ENCODE data around the gene ATG101. TPM values are rescaled to one million over a fixed set of nuclear protein-coding genes. Genes with fewer than 3 reads are reported as not detected.

ATG101 gene
- total RNA-seq, 4 donors from 2014 or later: 30.3 to 71.4 (median 61.2) TPM

DNA sequence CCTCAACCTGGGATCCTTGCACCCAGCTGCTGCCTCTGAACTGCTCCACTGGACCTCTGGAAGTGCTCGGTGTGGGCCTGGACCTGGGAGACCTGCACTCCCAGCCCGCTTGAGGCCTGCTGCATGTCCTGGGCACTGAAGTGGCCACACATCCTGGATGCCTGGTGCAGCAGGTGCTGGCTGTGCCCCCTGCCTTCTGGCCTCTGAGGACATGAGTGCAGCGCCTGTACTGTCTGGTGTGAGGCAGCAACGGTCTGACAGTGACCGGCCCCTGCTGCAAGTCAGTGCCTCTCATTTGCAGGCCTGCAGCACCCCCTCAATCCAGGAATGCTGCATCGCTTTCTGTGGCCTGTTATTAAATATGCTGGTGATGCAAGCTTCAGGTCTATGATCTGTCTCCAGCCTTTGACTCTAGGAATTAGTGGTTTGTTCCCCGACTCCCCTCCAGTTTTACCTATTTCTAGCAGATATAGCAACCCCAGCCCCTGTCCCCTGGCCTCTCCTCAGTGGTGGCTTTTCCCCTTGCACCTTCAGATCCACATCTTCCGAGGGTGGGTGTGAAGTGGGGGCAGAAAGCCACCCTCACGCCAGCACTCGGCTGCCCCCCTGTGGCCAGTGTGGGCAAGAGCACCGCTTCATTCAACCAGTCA is 13.3 kb downstream of the ATG101 start:
- H3K27me3 ChIP-seq: peaks cover 0 to 18% (median 0%) of the 10 kb centered on the region in 4 donors
- peaks cover 30 to 46% (median 43%) of the 10 kb centered on the region in 4 donors for H3K4me1 ChIP-seq
- TF ChIP-seq POLR2AphosphoS5 (IDR thresholded peaks at IDR 0.05) (peak in 1 of 2 donors; percentile 51), POLR2A (IDR thresholded peaks at IDR 0.05; ENCODE audit: low read depth) (no peak), EP300 (IDR thresholded peaks at IDR 0.05) (no peak)
- TF ChIP-seq, protein P1, sequence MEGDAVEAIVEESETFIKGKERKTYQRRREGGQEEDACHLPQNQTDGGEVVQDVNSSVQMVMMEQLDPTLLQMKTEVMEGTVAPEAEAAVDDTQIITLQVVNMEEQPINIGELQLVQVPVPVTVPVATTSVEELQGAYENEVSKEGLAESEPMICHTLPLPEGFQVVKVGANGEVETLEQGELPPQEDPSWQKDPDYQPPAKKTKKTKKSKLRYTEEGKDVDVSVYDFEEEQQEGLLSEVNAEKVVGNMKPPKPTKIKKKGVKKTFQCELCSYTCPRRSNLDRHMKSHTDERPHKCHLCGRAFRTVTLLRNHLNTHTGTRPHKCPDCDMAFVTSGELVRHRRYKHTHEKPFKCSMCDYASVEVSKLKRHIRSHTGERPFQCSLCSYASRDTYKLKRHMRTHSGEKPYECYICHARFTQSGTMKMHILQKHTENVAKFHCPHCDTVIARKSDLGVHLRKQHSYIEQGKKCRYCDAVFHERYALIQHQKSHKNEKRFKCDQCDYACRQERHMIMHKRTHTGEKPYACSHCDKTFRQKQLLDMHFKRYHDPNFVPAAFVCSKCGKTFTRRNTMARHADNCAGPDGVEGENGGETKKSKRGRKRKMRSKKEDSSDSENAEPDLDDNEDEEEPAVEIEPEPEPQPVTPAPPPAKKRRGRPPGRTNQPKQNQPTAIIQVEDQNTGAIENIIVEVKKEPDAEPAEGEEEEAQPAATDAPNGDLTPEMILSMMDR (IDR thresholded peaks at IDR 0.05): peak; percentile 95 to 98 (median 97)
- H3K36me3 ChIP-seq: peaks cover 0 to 19% (median 11%) of the 10 kb centered on the region in 4 donors
- no peak overlapping the region for H3K4me3 ChIP-seq
- 21% methylated on average over 9 of the region's 11 CpGs for WGBS
- intact Hi-C loops (cut with DNase I): loop anchor here (1.0 kb wide), 2 partner anchors 58 to 77 kb away; partner anchors contain the start of gene TAMALIN
- DNase-seq (ENCODE audit: extremely low spot score): no peak
- H3K27ac ChIP-seq (replicated peaks in 1 of 4): peak overlapping the region; percentile 68 to 79 (median 74)
- no peaks in the 10 kb centered on the region for H3K9me3 ChIP-seq

DNA sequence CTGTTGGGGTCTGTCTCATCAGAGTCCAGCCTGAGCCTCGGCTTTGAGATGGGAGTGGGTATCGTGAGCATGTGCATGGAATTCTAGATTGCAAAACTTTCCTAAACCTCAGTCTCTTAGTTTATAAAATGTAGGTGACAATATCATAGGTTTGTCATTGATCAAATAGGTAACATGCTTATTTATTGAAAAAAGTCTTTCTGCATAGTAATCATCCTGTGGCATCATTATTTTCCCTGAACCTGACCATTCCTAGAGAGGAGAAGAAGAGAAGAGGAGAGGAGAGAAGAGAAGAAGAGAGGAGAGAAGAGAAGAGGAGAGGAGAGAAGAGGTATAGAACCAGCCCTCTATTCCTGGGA is 13.8 kb downstream of the ATG101 start:
- Histone ChIP-seq H3K36me3 (peaks cover 0 to 15% (median 7%) of the 10 kb centered on the region in 4 donors), H3K27me3 (peaks cover 0 to 23% (median 0%) of the 10 kb centered on the region in 4 donors), H3K4me3 (no peak overlapping the region), H3K9me3 (no peaks in the 10 kb centered on the region), H3K4me1 (peaks cover 30 to 46% (median 43%) of the 10 kb centered on the region in 4 donors), H3K27ac (replicated peaks in 1 of 4) (peak overlapping the region in 1 of 4 donors; percentile 68)
- no peak for DNase-seq (ENCODE audit: extremely low spot score)
- WGBS: 10% methylated on average over 2 of the region's 2 CpGs
- intact Hi-C loops (cut with DNase I): loop anchor here (1.0 kb wide), 2 partner anchors 58 to 77 kb away; partner anchors contain the start of gene TAMALIN
- no peak for TF ChIP-seq POLR2A (IDR thresholded peaks at IDR 0.05; ENCODE audit: low read depth)
- TF ChIP-seq POLR2AphosphoS5 (IDR thresholded peaks at IDR 0.05): no peak
- no peak for TF ChIP-seq EP300 (IDR thresholded peaks at IDR 0.05)
- TF ChIP-seq, protein P1 (IDR thresholded peaks at IDR 0.05): no peak

DNA sequence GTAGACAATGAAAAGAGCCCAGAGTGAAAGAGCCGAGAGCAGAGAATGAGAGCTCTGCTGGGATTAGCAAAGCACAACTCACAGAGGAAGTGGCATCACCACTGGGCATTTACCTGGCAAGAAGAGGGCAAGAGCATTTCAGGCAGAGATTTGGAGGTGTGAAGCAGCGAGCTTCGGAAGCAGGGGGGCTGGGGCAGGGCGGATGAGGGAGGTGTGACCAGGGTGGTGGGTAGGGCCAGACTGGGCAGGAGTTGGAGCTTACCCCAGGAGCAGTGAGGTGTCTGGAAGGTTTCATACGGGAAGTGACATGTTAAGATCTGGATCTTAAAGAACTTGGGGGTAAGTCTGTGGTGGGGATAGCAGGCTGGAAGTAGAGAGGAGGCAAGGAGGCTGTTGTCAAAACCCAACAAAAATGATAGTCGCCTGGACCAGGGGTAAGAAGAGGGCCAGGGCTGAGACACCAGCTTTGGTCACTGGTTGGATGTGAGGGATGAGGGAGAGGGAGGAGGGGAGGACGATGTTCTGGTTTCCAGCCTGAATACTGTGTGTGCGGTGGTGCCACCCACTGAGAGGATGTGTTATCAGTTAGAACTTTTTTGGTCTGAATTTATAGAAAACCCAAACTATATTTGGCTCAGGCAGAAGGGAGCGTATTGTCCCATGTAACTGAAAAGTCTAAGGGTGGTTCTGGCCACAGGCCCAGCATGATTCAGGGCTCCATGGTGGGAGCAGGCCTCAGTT is 14.9 kb downstream of the ATG101 start:
- H3K27me3 ChIP-seq: peaks cover 0 to 31% (median 0%) of the 10 kb centered on the region in 4 donors
- peaks cover 30 to 41% (median 37%) of the 10 kb centered on the region in 4 donors for H3K4me1 ChIP-seq
- no peak for TF ChIP-seq EP300 (IDR thresholded peaks at IDR 0.05)
- TF ChIP-seq, protein P1 (IDR thresholded peaks at IDR 0.05): no peak
- TF ChIP-seq POLR2A (IDR thresholded peaks at IDR 0.05; ENCODE audit: low read depth): no peak
- no peak for TF ChIP-seq POLR2AphosphoS5 (IDR thresholded peaks at IDR 0.05)
- DNase-seq (ENCODE audit: extremely low spot score): no peak
- no peak overlapping the region for H3K27ac ChIP-seq (replicated peaks in 1 of 4)
- 86% methylated on average over 9 of the region's 9 CpGs for WGBS
- peaks cover 0 to 5% (median 0%) of the 10 kb centered on the region in 4 donors for H3K36me3 ChIP-seq
- intact Hi-C loops (cut with DNase I): no loop called here
- H3K4me3 ChIP-seq: no peak overlapping the region
- H3K9me3 ChIP-seq: no peaks in the 10 kb centered on the region

DNA sequence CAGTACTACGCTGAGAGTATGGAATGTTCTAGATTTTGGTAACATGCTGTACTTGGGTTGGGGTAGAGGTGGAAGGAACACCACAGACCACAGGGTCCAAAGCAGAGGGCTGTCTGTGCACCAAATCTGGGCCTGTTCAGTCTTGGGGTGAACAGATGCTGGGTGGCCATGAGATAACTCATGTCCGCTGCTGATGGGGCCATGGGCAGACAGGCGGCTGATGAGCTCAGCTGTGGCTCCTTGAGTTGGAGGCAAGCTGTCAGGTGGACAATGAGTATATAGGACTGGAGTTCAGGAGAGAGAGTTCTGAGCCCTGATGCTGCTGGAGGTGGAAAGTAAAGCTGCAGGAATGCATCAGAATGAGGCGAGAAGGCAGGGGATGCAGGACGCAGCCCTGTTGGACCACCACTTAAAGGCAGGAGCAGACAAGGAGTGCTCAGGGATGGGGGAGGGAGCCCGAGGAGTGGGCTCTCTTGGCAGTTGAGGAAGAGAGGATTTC is 16.0 kb downstream of the ATG101 start:
- 87% methylated on average over 6 of the region's 6 CpGs for WGBS

More for the DNA sequence above, 16.0 kb downstream of the ATG101 start:
- DNase-seq (ENCODE audit: extremely low spot score): no peak
- Histone ChIP-seq H3K4me3 (no peak overlapping the region), H3K4me1 (peaks cover 26 to 30% (median 29%) of the 10 kb centered on the region in 4 donors), H3K9me3 (no peaks in the 10 kb centered on the region), H3K27me3 (peaks cover 0 to 42% (median 0%) of the 10 kb centered on the region in 4 donors), H3K36me3 (no peaks in the 10 kb centered on the region), H3K27ac (replicated peaks in 1 of 4) (no peak overlapping the region)
- no peak for TF ChIP-seq POLR2AphosphoS5 (IDR thresholded peaks at IDR 0.05)
- TF ChIP-seq, protein P1 (IDR thresholded peaks at IDR 0.05): no peak
- TF ChIP-seq POLR2A (IDR thresholded peaks at IDR 0.05; ENCODE audit: low read depth): no peak
- no peak for TF ChIP-seq EP300 (IDR thresholded peaks at IDR 0.05)
- intact Hi-C loops (cut with DNase I): no loop called here

All from esophagus muscularis mucosa (tissue), 4 donors.